HCT116 (cell line): Measurements from ENCODE around the gene WASL. TPM values are rescaled to one million over a fixed set of nuclear protein-coding genes. Genes with fewer than 3 reads are reported as not detected.

ENCODE experiments used
- ATAC-seq: fragments of 200-7000 bp; cut with Tn5 transposase; 2 replicates; pipeline ENCODE4 v1.9.1; 2020; ENCODE audit warnings: mild to moderate bottlenecking, moderate library complexity
- BruUV-seq: library from RNA; stranded (reverse); fragments of 400-500 nt; replicated peaks from 2 replicates; lab custom pipeline; 2021; lab: Mats Ljungman, UMichigan
- CTCF ChIA-PET: fragments of 300-600 bp; sonication (Branson Sonifier 250); formaldehyde crosslinking; loops from one replicate; lab custom pipeline; 2021; ENCODE audit warnings: antibody characterized with exemption; lab: Charles Lee
- POLR2A ChIA-PET: fragments of 300-600, 350-600 bp; sonication (Branson Sonifier 250); formaldehyde crosslinking; loops from one replicate; lab custom pipeline; 2021; ENCODE audit warnings: antibody characterized with exemption; lab: Charles Lee
- RAD21 ChIA-PET, 2 experiments: fragments of 300-600 bp; sonication (Branson Sonifier 250); formaldehyde crosslinking; loops; one replicate each; lab custom pipeline; 2023; ENCODE audit warnings: low total read pairs in 2 of 2; ENCODE audit not compliant: uncharacterized antibody in 2 of 2, unreplicated experiment in 2 of 2, low non-redundant PET in 1 of 2; lab: Charles Lee
- DNase-seq: peaks from one replicate; pipeline ENCODE4 v3.0.0-alpha.2; 2010; ENCODE audit warnings: low read depth, low spot score
- H2AFZ ChIP-seq: fragments of 200-600 bp; shearing (Covaris generic), sonication (generic); 2 replicates; pipeline ENCODE4 v1.6.1; 2017; ENCODE audit warnings: low read depth, mixed run types, mixed read lengths, antibody characterized with exemption, low read length; ENCODE audit not compliant: poor library complexity, severe bottlenecking
- H3K27ac ChIP-seq: 2 replicates; pipeline ENCODE4 v1.5.1; 2012; ENCODE audit warnings: low read depth, low read length
- H3K27me3 ChIP-seq: fragments of 200-600 bp; sonication (generic); 2 replicates; pipeline ENCODE4 v1.6.1; 2016; ENCODE audit warnings: mixed run types, low read length, mixed read lengths; ENCODE audit not compliant: insufficient read depth
- H3K36me3 ChIP-seq, 2 experiments: fragments of 200-500 bp in 1 of 2; fragments of 200-600 bp in 1 of 2; sonication (Bioruptor generic) in 1 of 2; sonication (generic) in 1 of 2; 2 replicates each; pipeline versions ENCODE4 v1.5.1 to v1.6.1; 2014 to 2016; ENCODE audit warnings: low read length in 2 of 2, inconsistent platforms in 1 of 2, mixed read lengths in 1 of 2, mixed run types in 1 of 2; ENCODE audit not compliant: insufficient read depth in 2 of 2, control insufficient read depth in 1 of 2
- H3K4me1 ChIP-seq, 2 experiments: fragments of 200-600 bp in 1 of 2; sonication (generic) in 1 of 2; 2 replicates each; pipeline versions ENCODE4 v1.5.1 to v1.6.1; 2012 to 2017; ENCODE audit warnings: low read length in 2 of 2, inconsistent platforms in 1 of 2, mild to moderate bottlenecking in 1 of 2, mixed read lengths in 1 of 2, mixed run types in 1 of 2, moderate library complexity in 1 of 2; ENCODE audit not compliant: insufficient read depth in 2 of 2, control insufficient read depth in 1 of 2
- H3K4me2 ChIP-seq: fragments of 200-600 bp; sonication (generic); 2 replicates; pipeline ENCODE4 v1.6.1; 2017; ENCODE audit warnings: mixed run types, low read length, mixed read lengths
- H3K4me3 ChIP-seq, 2 experiments: fragments of 200-600 bp in 1 of 2; sonication (generic) in 1 of 2; replicated peaks in 1 of 2; 2 replicates each; pipeline ENCODE4 v1.5.1; 2011 to 2016; ENCODE audit warnings: low read length in 2 of 2, control low read depth in 1 of 2, low read depth in 1 of 2, mild to moderate bottlenecking in 1 of 2, mixed read lengths in 1 of 2, mixed run types in 1 of 2
- H3K79me2 ChIP-seq: fragments of 200-600 bp; sonication (generic); 2 replicates; pipeline ENCODE4 v1.6.1; 2017; ENCODE audit warnings: mild to moderate bottlenecking, mixed run types, low read length, moderate library complexity, mixed read lengths; ENCODE audit not compliant: insufficient read depth
- H3K9ac ChIP-seq: fragments of 200-600 bp; sonication (generic); 2 replicates; pipeline ENCODE4 v1.6.1; 2016; ENCODE audit warnings: low read length, mixed read lengths
- H3K9me2 ChIP-seq: fragments of 200-600 bp; sonication (generic), shearing (Covaris generic); 2 replicates; pipeline ENCODE4 v1.6.1; 2017; ENCODE audit warnings: mixed run types, mild to moderate bottlenecking, moderate library complexity; ENCODE audit not compliant: insufficient read depth
- H3K9me3 ChIP-seq, 2 experiments: fragments of 200-500 bp in 1 of 2; fragments of 200-600 bp in 1 of 2; sonication (Bioruptor generic) in 1 of 2; sonication (generic) in 1 of 2; 2 replicates each; pipeline ENCODE4 v1.6.1; 2014 to 2017; ENCODE audit warnings: low read length in 2 of 2, mixed read lengths in 2 of 2, inconsistent platforms in 1 of 2, low read depth in 1 of 2, mild to moderate bottlenecking in 1 of 2, mixed run types in 1 of 2, moderate library complexity in 1 of 2; ENCODE audit not compliant: control insufficient read depth in 1 of 2, insufficient read depth in 1 of 2
- H4K20me1 ChIP-seq: fragments of 200-600 bp; sonication (generic), shearing (Covaris generic); 2 replicates; pipeline ENCODE4 v1.6.1; 2017; ENCODE audit warnings: mixed run types, mild to moderate bottlenecking, moderate library complexity; ENCODE audit not compliant: insufficient read depth
- CBX3 ChIP-seq: IDR thresholded peaks from 2 replicates; pipeline ENCODE4 v1.6.1; 2012; ENCODE audit warnings: low read depth
- EZH2phosphoT487 ChIP-seq: fragments of 200-600 bp; IDR thresholded peaks from 2 replicates; pipeline ENCODE4 v1.6.1; 2018; ENCODE audit warnings: antibody characterized with exemption, borderline replicate concordance
- POLR2AphosphoS5 ChIP-seq: IDR thresholded peaks from 2 replicates; pipeline ENCODE4 v1.6.1; 2011; ENCODE audit warnings: mild to moderate bottlenecking, low read depth, low read length, moderate library complexity
- SIN3A ChIP-seq: IDR thresholded peaks from 2 replicates; pipeline ENCODE4 v1.6.1; 2012; ENCODE audit warnings: low read depth
- SP1 ChIP-seq: IDR thresholded peaks from 2 replicates; pipeline ENCODE4 v1.6.1; 2012; ENCODE audit warnings: low read depth
- SRF ChIP-seq: IDR thresholded peaks from 2 replicates; pipeline ENCODE4 v1.6.1; 2012; ENCODE audit warnings: low read depth
- TCF7L2 ChIP-seq: IDR thresholded peaks from 2 replicates; pipeline ENCODE4 v1.7.0; 2011; ENCODE audit warnings: borderline replicate concordance, inconsistent platforms; ENCODE audit not compliant: insufficient read depth, insufficient read length; ENCODE audit errors: extremely low read depth
- YY1 ChIP-seq: IDR thresholded peaks from 2 replicates; pipeline ENCODE4 v1.6.1; 2011; ENCODE audit warnings: low read length, low read depth, moderate library complexity, mild to moderate bottlenecking; ENCODE audit not compliant: insufficient replicate concordance; ENCODE audit errors: extremely low read depth
- ZFX ChIP-seq: fragments of 450-650 bp; IDR thresholded peaks from 2 replicates; pipeline ENCODE4 v1.6.1; 2017
- intact Hi-C: fragments of 100-400 bp; cut with micrococcal nuclease; formaldehyde crosslinking; loops from 2 replicates; pipeline ENCODE4 v1.10.0; 2022
- total RNA-seq: library from RNA; stranded (reverse); gene quantifications from one replicate; pipeline ENCODE4 v1.2.1, GENCODE V29; 2021; ENCODE audit not compliant: unreplicated experiment
- TF ChIP-seq, protein P1 (sequence below): IDR thresholded peaks from 2 replicates; pipeline ENCODE4 v1.6.1; 2012

Gene WASL
- total RNA-seq, 1 experiment from 2014 or later, result 26.2 TPM

- Histone ChIP-seq H3K4me1 (peaks cover 14 to 25% of the 10 kb centered on the region in 2 experiments; a peak in 3 of 4 replicates), H2AFZ (no peak overlapping the region), H3K36me3 (no peaks in the 10 kb centered on the region), H3K79me2 (peaks cover 67% of the 10 kb centered on the region), H3K9ac (peak overlapping the region; percentile 84), H3K4me3 (peak overlapping the region; percentile 65 to 80)
- no TSS peak for BruUV-seq
- intact Hi-C loops, result no loop called here
- ATAC-seq, result peak; percentile 41
- POLR2A ChIA-PET, result no interaction called here
- TF ChIP-seq POLR2AphosphoS5, result no peak; the same call in 1 of the 2 replicates
- TF ChIP-seq SRF, result no peak
- TF ChIP-seq EZH2phosphoT487, result no peak
- TF ChIP-seq TCF7L2, result no peak
- no peak for TF ChIP-seq ZFX
- no peak for TF ChIP-seq YY1
- no peak for TF ChIP-seq CBX3
- TF ChIP-seq, protein P1, sequence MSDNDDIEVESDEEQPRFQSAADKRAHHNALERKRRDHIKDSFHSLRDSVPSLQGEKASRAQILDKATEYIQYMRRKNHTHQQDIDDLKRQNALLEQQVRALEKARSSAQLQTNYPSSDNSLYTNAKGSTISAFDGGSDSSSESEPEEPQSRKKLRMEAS, result no peak
- TF ChIP-seq SIN3A, result peak; percentile 39; the same call in 1 of the 2 replicates
- peak; percentile 6; the same call in 1 of the 2 replicates for TF ChIP-seq SP1
- TF ChIP-seq, all 23 proteins: peak for 2
- Histone ChIP-seq H3K27ac (peak overlapping the region; percentile 95), H4K20me1 (no peaks in the 10 kb centered on the region; the same call in 1 of the 2 replicates), H3K9me3 (no peaks in the 10 kb centered on the region), H3K27me3 (no peaks in the 10 kb centered on the region), H3K9me2 (no peaks in the 10 kb centered on the region), H3K4me2 (peak overlapping the region; percentile 92)
- ChIA-PET CTCF (no interaction called here), RAD21 (interaction anchor here in 1 of 2 experiments (1.4 kb wide), 1 partner anchor 21 kb away, joined by 5 read pairs; no protein-coding TSS in a partner anchor)
- peak; percentile 39 for DNase-seq
Measured at GRCh38 chr7:123747620-123748141, 1.1 kb downstream of the WASL start.
